SK-N-SH (cell line): ENCODE data around the gene CR1L. TPM values are rescaled to one million over a fixed set of nuclear protein-coding genes. Genes with fewer than 3 reads are reported as not detected.

Experiments
- CTCF ChIA-PET: fragments of 300-600, 350-600 bp; formaldehyde crosslinking; extraction: SDS; loops from one replicate; lab custom pipeline; 2021; lab: Yijun Ruan, JAX
- POLR2A ChIA-PET: fragments of 350-600 bp; sonication (Branson Sonifier 250); formaldehyde crosslinking; extraction: SDS; loops from one replicate; lab custom pipeline; 2020; ENCODE audit warnings: antibody characterized with exemption, inconsistent platforms; lab: Yijun Ruan, JAX
- DNase-seq: peaks from one replicate; pipeline ENCODE4 v3.0.0; 2012
- H2AFZ ChIP-seq: fragments of 200-600 bp; sonication (generic); 2 replicates; pipeline ENCODE4 v1.8.1; 2016; ENCODE audit warnings: antibody characterized with exemption, mild to moderate bottlenecking, low read depth
- H3F3A ChIP-seq: fragments of 200-600 bp; sonication (generic); replicated peaks from 2 replicates; pipeline ENCODE3; 2016; ENCODE audit warnings: antibody characterized with exemption, mild to moderate bottlenecking; ENCODE audit not compliant: insufficient read depth
- H3K27ac ChIP-seq, 2 experiments: fragments of 200-500 bp in 1 of 2; fragments of 200-600 bp in 1 of 2; sonication (Bioruptor generic) in 1 of 2; sonication (generic), shearing (Covaris generic) in 1 of 2; 2 replicates each; pipeline versions ENCODE4 v1.5.1 to v1.6.1; 2014 to 2016; ENCODE audit warnings: low read depth in 2 of 2, inconsistent platforms in 1 of 2, low read length in 1 of 2, mild to moderate bottlenecking in 1 of 2, mixed read lengths in 1 of 2
- H3K27me3 ChIP-seq: fragments of 200-600 bp; sonication (generic), shearing (Covaris generic); 2 replicates; pipeline ENCODE4 v1.6.1; 2016; ENCODE audit warnings: mixed run types; ENCODE audit not compliant: insufficient read depth
- H3K36me3 ChIP-seq, 2 experiments: fragments of 200-500 bp in 1 of 2; fragments of 200-600 bp in 1 of 2; sonication (Bioruptor generic) in 1 of 2; sonication (generic) in 1 of 2; replicated peaks in 1 of 2; 2 replicates each; pipeline versions ENCODE3 to v1.5.1; 2014 to 2016; ENCODE audit warnings: low read length in 1 of 2, mild to moderate bottlenecking in 1 of 2; ENCODE audit not compliant: insufficient read depth in 2 of 2, control insufficient read depth in 1 of 2
- H3K4me1 ChIP-seq, 2 experiments: fragments of 200-500 bp in 1 of 2; fragments of 200-600 bp in 1 of 2; sonication (Bioruptor generic) in 1 of 2; sonication (generic), shearing (Covaris generic) in 1 of 2; 2 replicates each; pipeline versions ENCODE4 v1.5.1 to v1.6.1; 2014 to 2016; ENCODE audit warnings: low read depth in 1 of 2, low read length in 1 of 2, mixed run types in 1 of 2; ENCODE audit not compliant: insufficient read depth in 2 of 2, control insufficient read depth in 1 of 2
- H3K4me2 ChIP-seq: fragments of 200-600 bp; sonication (generic), shearing (Covaris generic); 2 replicates; pipeline ENCODE4 v1.6.1; 2017; ENCODE audit warnings: mixed run types
- H3K4me3 ChIP-seq, 2 experiments: fragments of 200-500 bp in 1 of 2; fragments of 200-600 bp in 1 of 2; sonication (Bioruptor generic) in 1 of 2; sonication (generic), shearing (Covaris generic) in 1 of 2; 2 replicates each; pipeline versions ENCODE4 v1.5.1 to v1.8.1; 2014 to 2016; ENCODE audit warnings: low read depth in 2 of 2, inconsistent platforms in 1 of 2, low read length in 1 of 2, mild to moderate bottlenecking in 1 of 2, mixed read lengths in 1 of 2, moderate library complexity in 1 of 2
- H3K79me2 ChIP-seq: fragments of 200-600 bp; sonication (generic); 2 replicates; pipeline ENCODE4 v1.8.1; 2017; ENCODE audit warnings: mild to moderate bottlenecking; ENCODE audit not compliant: insufficient read depth
- H3K9ac ChIP-seq: fragments of 200-600 bp; sonication (generic); 2 replicates; pipeline ENCODE4 v1.6.1; 2017; ENCODE audit warnings: mixed run types
- H3K9me2 ChIP-seq: fragments of 200-600 bp; sonication (generic); 2 replicates; pipeline ENCODE4 v1.6.1; 2017; ENCODE audit warnings: mixed run types
- H3K9me3 ChIP-seq: fragments of 200-600 bp; sonication (generic); 2 replicates; pipeline ENCODE4 v1.6.1; 2017; ENCODE audit warnings: mixed run types, mild to moderate bottlenecking, moderate library complexity
- H4K20me1 ChIP-seq: fragments of 200-600 bp; sonication (generic); 2 replicates; pipeline ENCODE4 v1.6.1; 2017; ENCODE audit warnings: mild to moderate bottlenecking, mixed run types; ENCODE audit not compliant: insufficient read depth
- FOXJ3 ChIP-seq: sonication (generic); formaldehyde crosslinking; IDR thresholded peaks from 2 replicates; pipeline ENCODE4 v1.5.1; 2020; ENCODE audit warnings: mild to moderate bottlenecking, missing genetic modification reagents
- RAD21 ChIP-seq: IDR thresholded peaks from 2 replicates; pipeline ENCODE4 v1.6.1; 2012; ENCODE audit warnings: mild to moderate bottlenecking, low read length
- SMC3 ChIP-seq: IDR thresholded peaks from 2 replicates; pipeline ENCODE4 v1.6.1; 2012; ENCODE audit warnings: low read depth, low read length, improper control_type of control experiment
- WGBS: methylation state at CpG from one replicate; pipeline ENCODE4 v1.1.6; 2017; ENCODE audit warnings: low lambda C conversion rate; 5-methylcytosine and 5-hydroxymethylcytosine counted together
- polyA plus RNA-seq, 3 experiments: library from polyadenylated mRNA; depleted of rRNA; stranded (reverse); fragments of >200 nt; gene quantifications; 2 replicates each; pipeline ENCODE4 v1.2.3, GENCODE V29; 2012
- TF ChIP-seq, protein P1 (sequence below): fragments of 200-600 bp; sonication (generic); IDR thresholded peaks from 2 replicates; pipeline ENCODE4 v1.6.1; 2017; ENCODE audit warnings: antibody characterized with exemption, mild to moderate bottlenecking, moderate library complexity
- TF ChIP-seq, protein P2 (sequence below): IDR thresholded peaks from 2 replicates; pipeline ENCODE4; 2012
- TF ChIP-seq, protein P3 (sequence below): fragments of 150-350 bp; IDR thresholded peaks from 2 replicates; pipeline ENCODE4 v1.6.1; 2017; ENCODE audit warnings: antibody characterized with exemption, low read length, low read depth, borderline replicate concordance
- TF ChIP-seq, protein P4 (sequence below): IDR thresholded peaks from 2 replicates; pipeline ENCODE4 v1.6.1; 2012; ENCODE audit warnings: mild to moderate bottlenecking, low read depth, low read length, moderate library complexity
- TF ChIP-seq, protein P5 (sequence below): IDR thresholded peaks from 2 replicates; pipeline ENCODE4 v1.4.0; 2012; ENCODE audit warnings: low read depth, borderline replicate concordance

The CR1L gene
- polyA plus RNA-seq, 1 of the 3 experiments (the other 2 are of a cell fraction), result not detected

DNA sequence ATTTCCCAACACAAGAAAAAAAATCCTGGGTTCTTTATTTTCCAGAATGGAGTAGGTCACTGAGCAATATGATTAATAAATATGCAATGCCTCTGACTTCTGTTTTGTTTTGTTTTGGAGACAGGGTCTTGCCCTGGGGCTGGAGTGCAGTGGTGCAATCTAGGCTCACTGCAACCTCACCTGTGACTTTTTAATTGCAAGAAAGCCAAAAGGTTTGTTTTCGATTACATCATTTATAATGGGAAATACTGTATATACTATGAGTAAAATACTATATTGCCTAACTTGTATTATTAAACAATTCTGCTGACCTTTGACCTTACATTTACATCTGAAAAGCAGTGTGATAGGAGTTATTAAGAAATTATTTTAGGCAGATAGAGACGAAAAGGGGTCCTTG is 95.3 kb downstream of the CR1L start (continued):
- TF ChIP-seq, protein P1, sequence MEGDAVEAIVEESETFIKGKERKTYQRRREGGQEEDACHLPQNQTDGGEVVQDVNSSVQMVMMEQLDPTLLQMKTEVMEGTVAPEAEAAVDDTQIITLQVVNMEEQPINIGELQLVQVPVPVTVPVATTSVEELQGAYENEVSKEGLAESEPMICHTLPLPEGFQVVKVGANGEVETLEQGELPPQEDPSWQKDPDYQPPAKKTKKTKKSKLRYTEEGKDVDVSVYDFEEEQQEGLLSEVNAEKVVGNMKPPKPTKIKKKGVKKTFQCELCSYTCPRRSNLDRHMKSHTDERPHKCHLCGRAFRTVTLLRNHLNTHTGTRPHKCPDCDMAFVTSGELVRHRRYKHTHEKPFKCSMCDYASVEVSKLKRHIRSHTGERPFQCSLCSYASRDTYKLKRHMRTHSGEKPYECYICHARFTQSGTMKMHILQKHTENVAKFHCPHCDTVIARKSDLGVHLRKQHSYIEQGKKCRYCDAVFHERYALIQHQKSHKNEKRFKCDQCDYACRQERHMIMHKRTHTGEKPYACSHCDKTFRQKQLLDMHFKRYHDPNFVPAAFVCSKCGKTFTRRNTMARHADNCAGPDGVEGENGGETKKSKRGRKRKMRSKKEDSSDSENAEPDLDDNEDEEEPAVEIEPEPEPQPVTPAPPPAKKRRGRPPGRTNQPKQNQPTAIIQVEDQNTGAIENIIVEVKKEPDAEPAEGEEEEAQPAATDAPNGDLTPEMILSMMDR, result no peak
- TF ChIP-seq, protein P2, sequence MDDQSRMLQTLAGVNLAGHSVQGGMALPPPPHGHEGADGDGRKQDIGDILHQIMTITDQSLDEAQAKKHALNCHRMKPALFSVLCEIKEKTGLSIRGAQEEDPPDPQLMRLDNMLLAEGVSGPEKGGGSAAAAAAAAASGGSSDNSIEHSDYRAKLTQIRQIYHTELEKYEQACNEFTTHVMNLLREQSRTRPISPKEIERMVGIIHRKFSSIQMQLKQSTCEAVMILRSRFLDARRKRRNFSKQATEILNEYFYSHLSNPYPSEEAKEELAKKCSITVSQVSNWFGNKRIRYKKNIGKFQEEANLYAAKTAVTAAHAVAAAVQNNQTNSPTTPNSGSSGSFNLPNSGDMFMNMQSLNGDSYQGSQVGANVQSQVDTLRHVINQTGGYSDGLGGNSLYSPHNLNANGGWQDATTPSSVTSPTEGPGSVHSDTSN, result no peak
- TF ChIP-seq, all 33 proteins: peak for 0

DNA sequence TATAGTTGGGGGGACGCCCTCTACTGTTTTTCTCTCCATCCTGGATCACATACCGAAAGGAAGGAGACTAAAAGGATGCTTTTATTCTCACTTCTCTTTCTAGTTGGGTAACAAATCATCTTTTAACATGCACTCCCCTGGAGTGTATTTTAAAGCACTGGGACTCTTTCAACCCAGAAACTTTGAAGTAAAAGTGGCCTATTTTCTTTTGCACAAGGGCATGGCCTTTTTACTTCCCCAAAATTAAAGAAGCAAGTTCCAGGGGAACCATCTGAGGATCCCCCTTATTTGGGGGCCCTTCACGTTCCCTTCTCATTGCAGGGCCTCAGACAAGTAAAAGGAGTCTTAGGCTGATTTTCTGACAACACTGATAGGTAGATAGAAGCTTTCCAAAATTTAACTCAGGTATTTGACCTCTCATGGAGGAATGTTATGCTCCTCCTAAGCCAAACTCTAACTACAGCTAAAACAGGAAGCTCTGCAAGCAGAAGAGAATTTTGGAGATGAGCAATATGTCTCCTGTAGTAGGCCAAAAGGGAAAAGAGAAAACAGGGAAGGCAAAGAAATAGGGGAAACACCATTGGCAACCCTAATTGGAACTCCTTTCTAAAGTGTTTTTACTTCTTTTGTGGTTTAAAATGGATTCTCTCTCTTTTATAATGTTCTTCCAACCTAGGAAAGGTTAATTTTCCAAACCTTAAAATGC is 98.1 kb downstream of the CR1L start:
- TF ChIP-seq, protein P2, result no peak
- TF ChIP-seq RAD21 (no peak), FOXJ3 (CRISPR knock-in tag) (no peak), SMC3 (no peak)
- TF ChIP-seq, protein P3, sequence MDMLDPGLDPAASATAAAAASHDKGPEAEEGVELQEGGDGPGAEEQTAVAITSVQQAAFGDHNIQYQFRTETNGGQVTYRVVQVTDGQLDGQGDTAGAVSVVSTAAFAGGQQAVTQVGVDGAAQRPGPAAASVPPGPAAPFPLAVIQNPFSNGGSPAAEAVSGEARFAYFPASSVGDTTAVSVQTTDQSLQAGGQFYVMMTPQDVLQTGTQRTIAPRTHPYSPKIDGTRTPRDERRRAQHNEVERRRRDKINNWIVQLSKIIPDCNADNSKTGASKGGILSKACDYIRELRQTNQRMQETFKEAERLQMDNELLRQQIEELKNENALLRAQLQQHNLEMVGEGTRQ, result no peak
- TF ChIP-seq, protein P1, result no peak
- TF ChIP-seq, protein P4, sequence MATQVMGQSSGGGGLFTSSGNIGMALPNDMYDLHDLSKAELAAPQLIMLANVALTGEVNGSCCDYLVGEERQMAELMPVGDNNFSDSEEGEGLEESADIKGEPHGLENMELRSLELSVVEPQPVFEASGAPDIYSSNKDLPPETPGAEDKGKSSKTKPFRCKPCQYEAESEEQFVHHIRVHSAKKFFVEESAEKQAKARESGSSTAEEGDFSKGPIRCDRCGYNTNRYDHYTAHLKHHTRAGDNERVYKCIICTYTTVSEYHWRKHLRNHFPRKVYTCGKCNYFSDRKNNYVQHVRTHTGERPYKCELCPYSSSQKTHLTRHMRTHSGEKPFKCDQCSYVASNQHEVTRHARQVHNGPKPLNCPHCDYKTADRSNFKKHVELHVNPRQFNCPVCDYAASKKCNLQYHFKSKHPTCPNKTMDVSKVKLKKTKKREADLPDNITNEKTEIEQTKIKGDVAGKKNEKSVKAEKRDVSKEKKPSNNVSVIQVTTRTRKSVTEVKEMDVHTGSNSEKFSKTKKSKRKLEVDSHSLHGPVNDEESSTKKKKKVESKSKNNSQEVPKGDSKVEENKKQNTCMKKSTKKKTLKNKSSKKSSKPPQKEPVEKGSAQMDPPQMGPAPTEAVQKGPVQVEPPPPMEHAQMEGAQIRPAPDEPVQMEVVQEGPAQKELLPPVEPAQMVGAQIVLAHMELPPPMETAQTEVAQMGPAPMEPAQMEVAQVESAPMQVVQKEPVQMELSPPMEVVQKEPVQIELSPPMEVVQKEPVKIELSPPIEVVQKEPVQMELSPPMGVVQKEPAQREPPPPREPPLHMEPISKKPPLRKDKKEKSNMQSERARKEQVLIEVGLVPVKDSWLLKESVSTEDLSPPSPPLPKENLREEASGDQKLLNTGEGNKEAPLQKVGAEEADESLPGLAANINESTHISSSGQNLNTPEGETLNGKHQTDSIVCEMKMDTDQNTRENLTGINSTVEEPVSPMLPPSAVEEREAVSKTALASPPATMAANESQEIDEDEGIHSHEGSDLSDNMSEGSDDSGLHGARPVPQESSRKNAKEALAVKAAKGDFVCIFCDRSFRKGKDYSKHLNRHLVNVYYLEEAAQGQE, result no peak
- TF ChIP-seq, protein P5, sequence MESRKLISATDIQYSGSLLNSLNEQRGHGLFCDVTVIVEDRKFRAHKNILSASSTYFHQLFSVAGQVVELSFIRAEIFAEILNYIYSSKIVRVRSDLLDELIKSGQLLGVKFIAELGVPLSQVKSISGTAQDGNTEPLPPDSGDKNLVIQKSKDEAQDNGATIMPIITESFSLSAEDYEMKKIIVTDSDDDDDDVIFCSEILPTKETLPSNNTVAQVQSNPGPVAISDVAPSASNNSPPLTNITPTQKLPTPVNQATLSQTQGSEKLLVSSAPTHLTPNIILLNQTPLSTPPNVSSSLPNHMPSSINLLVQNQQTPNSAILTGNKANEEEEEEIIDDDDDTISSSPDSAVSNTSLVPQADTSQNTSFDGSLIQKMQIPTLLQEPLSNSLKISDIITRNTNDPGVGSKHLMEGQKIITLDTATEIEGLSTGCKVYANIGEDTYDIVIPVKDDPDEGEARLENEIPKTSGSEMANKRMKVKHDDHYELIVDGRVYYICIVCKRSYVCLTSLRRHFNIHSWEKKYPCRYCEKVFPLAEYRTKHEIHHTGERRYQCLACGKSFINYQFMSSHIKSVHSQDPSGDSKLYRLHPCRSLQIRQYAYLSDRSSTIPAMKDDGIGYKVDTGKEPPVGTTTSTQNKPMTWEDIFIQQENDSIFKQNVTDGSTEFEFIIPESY, result no peak
- TF ChIP-seq, all 33 proteins: peak for 0
- 57% methylated on average over 3 of the region's 3 CpGs for WGBS
- Histone ChIP-seq H3K9me2 (no peaks in the 10 kb centered on the region), H3K4me3 (no peak overlapping the region), H4K20me1 (no peaks in the 10 kb centered on the region), H3K79me2 (no peaks in the 10 kb centered on the region), H3K4me1 (no peaks in the 10 kb centered on the region; a peak in 1 of 4 replicates), H3K27ac (no peak overlapping the region), H3K9me3 (no peaks in the 10 kb centered on the region), H2AFZ (no peak overlapping the region), H3K9ac (no peak overlapping the region), H3K27me3 (no peaks in the 10 kb centered on the region), H3K36me3 (no peaks in the 10 kb centered on the region), H3F3A (no peaks in the 10 kb centered on the region), H3K4me2 (no peak overlapping the region)
- DNase-seq, result no peak
- ChIA-PET CTCF (no interaction called here), POLR2A (no interaction called here)
